Inflammatory macrophage treated with lipopolysaccharide for 4 hours (primary cell): Measurements from ENCODE around the gene SNAP25.

Experiments
- DNase-seq: peaks from one replicate; pipeline ENCODE4 v3.0.0-alpha.2; 2020

The SNAP25 gene

DNA sequence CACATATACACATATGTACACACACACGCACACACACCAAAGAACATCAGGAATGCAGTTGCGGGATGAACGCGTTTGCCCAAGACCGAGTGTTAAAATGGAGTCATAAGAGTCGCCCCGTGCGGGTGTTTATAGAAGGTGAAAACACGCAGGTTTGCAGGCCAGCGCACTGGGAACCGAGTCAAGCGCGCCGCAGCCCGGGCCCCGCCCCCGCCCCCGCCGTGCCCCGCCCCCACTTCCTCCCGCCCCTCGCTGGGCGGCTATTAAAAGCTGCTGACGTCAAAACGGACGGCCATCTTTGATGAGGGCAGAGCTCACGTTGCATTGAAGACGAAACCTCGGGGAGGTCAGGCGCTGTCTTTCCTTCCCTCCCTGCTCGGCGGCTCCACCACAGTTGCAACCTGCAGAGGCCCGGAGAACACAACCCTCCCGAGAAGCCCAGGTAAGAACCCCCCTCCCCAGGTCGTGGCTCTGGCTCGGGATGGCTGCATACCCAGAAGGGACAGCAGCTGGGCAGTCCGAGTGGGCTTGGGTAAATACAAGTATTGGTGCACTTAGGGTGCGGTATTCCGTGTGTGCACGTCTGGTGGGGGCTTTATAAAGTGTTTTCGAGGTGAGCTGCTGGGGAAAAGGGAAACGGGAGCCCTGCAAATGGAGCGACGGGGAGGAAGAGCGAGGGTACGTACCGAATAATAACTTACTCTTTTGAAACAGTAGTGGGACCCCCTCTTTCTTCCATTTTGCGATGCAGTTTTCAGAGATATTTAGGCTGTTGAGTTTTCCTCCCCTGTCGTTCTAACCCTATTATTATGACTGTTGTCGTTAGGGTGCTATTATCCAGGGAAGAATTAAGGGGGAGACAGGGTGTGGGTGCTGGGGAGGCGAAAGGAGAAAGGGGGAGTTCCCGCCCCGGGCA is at the start of gene SNAP25:
TSS of gene SNAP25 (plus strand) at position 295 of the 916 bp plus-strand sequence. CDS start 56,662 bp downstream, outside the sequence.
- DNase-seq, result peak; percentile 43

DNA sequence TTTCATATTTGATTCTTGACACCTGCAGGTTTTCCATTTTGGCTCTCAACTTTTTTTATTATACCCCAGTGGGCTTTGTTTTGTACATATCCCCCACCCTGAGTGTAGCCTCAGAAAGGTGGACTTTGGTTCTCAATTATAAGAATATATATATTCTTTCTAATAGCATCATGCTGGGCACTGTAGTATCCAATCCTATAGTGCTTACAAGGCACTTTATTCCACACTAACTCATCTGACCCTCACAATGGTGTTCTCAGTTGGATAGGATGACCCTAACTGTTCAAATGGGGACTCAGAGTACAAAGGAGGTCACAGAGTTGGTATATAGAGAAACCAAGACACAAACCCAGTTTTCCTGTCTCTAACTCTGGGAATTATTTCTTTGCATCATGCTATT is 48.9 kb upstream of the SNAP25 start:
- no peak for DNase-seq

DNA sequence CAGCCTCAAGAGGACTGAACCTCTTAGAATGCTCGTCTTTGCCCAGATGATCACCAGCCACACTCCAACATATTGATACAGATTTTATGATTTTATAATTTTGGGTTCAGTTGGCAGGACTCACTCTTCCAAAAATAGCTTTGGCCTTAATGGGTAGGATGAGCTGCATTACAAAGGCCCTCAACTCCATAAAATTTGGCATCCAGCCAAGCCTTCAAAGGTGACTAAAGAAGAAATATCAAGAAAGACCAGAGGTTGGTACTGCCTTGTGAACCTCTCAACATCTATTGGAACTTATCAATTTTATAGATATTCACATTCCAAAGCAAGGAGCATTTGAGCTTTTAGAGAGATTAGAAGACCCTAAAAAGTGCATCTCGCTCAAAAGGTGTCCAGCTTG is 48.4 kb upstream of the SNAP25 start:
- DNase-seq, result no peak

DNA sequence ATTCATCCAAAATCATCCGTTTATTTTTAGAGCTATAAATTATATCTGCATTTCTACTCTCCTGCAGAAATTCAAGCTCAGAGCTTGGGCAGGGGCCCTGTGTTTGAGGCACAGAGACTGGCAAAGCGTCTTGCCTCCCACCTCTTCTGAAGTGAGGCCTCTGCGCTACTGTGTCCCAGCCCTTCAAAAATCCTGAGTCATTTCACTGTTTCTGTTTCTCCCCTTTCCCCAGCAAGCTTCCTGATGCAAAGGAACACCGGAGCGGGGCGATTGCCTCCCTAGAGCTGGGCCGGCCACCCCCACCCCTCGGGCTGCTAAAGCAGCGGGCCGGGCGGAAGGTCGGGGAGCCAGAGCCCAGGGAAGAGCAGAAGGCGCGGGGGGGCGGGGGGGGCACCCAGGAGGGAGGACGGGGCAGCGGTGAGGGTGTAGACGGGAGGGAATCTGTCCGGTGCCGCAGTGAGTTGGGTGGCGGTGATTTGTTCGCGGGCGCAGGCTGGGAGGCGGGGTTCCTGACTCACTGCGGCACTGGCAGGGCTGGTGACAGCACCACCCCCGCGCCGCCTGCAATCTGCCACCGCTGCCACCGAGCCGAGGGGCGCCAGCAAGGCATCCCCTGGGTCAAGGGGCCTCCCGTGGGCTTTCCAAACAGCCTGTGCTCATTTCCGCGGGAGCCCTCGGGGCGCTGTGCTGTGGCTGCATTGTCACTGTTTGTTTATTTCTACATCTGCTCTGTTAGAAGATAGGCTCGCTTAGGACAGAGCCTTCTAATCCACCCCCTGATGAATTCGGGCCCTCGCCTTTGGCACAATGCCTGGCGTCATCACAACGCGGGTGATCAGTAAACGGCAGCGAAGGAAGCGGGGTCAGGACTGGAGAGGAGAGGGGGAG is 46.5 kb upstream of the SNAP25 start:
- DNase-seq, result peak; percentile 54

DNA sequence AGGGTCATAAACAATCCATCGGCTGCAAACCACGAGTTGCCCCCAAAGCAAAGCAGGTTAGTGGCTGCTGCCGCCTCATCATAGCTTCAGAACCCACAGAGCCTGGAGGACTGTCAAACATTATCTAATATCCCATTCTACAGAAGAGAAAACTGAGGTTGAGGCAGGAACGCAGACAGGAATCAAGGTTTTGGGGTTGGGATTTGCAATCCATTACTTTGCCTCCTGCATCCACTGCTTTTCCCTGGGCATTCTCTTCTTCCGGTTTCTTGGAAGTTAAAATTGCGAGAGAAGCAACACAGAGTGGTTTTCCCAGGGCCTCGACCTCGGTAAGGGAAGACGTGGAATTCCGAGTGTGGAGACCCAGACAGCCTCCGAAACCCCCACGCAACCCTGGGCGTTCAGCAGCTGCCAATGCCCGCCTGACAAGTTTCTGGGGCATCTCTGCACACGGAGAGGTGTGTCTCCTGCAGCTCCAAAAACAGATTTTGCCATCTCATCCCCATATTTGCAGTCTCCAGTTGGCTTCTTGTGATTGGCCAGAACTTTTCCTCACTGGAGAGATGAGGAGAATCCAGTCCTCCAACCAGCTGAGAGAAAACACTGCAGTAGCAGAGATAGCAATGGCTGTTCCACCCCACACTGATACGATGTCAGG is 45.5 kb upstream of the SNAP25 start:
- DNase-seq, result no peak

DNA sequence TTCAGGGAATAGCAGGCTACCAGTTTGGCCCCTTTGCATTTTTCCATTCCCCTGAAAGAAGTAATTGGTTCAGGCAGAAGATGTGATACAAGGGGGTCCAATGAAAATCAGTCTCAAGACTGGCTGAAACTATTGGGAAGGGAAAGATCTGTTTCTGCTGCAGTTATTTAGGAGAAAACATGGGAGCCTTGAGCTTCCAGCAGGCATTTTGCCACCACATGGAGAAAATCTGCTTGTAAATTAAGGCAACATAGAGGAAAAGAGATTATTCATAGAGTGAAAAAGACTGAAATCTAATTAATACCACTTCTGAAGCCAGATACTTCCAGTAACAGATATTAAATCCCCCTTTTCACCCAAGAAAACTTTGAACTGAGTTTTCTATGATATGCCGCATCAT is 44.2 kb upstream of the SNAP25 start:
- DNase-seq, result no peak

DNA sequence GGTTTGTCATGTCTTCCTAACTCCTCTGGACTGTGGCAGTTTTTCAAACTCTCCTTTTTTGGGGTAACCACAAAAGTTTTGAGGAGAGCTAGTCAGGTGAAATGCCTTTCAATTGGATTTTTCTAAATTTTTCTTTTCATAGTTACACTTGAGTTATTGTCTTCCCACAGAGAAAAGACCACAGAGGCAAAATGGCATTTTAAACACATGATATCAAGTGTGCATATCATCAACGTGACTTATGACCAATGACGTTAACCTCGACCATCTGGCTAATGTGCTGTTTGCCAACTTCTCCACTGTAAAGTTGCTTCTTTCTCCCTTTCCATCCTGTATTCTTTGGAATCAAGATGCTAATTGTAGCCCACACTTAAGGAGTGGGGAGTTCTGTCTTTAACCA is 41.3 kb upstream of the SNAP25 start:
- DNase-seq, result no peak

DNA sequence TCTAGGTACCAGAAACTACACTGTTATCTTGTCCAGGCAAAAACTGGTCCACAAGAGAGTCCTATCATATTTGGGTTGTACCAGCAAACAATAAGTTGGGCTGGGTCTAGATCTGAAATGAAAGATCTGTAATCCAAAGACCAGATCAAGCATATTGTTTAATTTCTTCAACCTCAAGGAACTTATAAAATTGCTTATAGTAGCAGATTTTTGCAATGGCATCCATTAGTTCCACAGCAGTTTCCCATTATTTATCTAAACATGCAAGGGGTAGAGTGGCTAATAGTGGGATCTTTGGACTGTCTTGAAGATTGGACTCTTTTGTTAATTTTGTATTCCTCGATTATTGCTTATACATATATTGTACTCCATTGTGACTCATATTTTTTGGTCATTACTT is 40.5 kb upstream of the SNAP25 start:
- DNase-seq, result no peak

DNA sequence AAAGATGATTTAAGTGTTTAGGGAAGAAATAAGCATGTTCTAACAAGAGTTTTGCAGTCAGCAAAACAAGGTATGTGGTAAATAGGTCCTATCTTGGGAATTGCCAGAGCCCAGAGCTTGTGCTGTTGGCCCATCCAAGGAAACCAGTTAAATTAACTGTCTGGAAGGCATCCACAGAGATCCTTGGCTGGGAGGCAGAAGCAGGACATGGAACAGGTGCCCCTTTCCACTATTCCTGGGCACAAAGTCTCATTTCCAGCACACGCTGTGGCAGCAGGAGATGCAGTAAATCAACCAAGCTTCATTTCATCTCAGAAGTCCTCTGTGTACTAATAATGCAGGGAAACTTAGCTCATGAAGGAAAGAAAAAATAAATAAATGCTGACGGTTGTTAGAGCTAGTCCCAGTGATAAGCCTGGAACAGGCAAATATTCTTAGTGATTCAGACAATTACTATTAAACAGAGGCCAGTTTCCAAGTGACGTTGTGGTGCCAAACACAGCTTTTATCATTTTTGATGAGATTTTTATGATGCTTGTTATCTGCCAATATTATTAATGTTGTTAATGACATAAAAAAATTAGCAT is 39.8 kb upstream of the SNAP25 start:
- DNase-seq, result no peak

DNA sequence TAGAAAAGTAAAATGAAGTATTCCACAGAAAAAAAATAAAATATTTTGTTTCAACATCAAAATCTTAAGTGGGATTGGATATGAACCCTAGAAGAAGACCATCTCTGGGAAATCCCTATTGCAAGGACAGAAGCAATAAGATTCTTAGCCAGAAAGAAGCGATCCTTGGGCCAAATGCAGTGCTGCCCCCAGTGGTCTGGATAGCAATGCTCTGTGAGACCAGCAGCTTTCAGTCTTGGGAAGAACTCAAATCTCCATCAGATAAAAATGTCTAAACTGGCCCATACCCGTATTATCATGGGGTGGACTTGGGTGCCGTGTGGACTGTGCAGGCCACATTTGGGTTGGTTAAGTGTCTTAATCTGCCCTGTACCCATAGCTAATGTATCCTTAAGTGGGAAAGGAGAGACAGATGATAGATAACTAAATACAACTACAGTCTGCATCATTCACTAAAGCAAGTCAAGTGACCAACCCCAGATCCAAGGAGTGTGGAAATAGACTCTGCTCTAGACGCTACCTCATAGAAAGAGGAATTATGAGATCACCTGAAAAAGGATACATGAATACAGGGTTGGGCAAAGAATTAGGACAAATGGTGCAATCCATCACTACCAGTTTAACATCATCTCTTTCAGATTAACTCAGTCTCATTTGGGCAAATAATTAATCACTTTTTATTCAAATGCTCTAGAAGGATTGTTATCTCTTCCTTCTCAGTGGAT is 38.9 kb upstream of the SNAP25 start:
- no peak for DNase-seq

DNA sequence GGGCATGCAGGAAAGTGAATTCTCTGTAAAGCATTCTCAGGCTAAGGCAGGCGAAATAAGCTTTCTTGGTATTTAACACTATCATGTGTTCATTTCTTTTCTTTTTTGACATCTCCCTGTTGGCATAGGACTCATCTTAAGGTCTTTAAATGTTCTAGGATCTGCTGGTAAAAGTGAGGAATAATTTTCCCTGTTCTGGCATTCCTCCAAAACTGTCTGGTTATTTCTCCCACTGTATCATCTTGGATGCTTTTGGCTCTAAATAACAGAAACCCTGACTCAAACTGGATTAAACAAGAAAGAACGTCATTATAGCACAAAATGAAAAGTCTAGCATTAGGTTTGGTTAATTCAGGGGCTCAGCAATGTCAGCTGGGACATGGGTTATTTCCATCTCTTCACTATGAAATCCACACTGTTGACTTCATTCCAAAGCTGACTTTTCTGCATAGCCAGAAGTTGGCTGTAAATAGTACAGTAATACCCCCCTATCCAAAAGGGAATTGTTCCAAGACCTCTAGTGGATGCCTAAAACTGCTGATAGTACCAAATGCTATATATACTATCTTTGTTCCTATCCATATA is 37.9 kb upstream of the SNAP25 start:
- no peak for DNase-seq

DNA sequence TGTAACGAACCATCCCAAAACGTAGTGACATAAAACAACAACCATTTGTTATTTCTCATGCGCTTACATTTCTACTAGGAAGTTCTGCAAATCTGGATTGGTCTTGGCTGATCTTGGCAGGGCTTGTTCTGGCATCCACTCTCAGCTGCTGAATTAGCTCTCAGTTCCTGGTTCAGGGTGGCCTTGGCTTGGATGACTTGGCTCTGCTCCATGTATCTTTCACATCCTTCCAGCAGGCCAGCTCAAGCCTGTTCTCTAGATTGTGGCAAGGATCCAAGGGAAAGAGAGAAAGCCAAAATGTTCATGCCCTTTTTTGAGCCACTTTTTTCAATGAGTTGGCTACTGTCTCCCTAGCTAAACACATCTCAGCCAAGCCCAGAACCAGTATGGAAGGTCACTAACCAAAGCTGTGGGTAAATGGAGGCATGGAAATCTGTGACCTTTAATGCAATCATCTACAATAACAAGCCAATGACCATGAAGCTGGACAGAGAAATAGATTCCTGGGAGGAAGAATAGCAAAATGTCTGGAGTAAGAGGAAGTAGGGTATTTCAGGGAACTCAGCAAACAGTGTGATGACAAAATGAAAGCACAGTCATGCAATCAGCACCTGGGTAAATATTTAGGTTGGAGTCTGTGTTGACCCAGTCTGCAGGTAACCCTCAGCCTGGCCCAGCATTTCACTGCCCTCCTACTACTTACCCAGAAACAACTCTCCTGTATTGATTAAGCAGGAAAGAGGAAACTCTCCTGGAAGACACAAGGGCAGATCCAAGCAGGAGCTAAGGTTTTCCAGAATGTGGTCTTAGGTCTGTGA is 32.7 kb upstream of the SNAP25 start:
- no peak for DNase-seq

DNA sequence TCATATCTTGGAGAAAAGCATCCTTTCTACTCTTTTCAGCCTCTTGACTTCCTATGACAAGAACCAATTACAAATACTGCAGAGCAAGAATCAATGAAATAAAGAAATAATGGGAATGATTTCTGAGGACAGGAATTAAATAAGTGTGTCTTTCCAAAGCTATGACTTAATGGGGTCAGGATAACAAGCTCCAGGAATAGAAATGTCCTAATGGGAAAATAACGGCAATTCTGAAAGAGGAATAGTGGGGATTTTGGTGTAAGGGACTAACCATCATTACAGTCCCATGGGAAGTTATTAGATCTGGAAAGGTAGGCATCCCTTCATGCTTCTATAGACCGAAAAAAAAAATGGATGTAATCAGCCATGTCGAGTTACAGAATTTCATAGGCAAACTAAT is 28.2 kb upstream of the SNAP25 start:
- no peak for DNase-seq

DNA sequence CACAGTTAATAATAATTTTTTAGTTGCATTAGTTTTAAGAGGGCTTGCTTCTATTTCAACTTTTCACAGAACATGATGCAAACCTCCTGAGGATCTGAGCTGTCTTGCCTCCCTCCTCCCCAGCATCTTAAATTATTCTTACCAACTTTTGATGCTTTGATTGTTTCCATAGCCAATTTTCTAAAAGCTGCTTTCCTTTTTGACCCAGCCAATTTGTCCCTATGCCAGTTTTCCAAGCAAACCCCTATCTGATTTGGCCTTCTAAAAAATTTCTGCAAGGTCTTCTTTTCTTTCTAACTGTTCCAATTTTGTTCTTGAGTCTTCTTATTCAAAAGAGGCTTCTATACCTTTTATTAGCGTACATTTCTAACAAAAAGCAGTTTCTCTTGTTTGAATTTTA is 26.5 kb upstream of the SNAP25 start:
- no peak for DNase-seq

DNA sequence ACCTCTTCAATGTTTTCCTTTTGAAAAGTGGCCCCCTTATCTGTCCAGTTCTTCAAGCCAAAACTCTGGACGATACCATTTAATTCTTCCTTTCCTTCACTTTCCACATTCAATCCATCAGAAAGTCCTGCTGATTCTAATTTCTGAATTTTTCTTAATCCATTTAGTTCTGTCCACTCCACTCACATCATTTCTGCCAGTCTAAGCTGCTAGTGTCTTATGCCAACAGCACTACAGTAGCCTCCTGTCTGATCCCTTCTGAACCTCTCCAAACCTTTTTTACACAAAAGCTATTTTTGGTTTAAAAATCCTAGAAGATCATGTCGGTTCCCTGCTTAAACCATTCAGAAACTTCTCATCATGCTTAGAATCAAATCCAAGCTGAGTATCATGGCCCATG is 24.5 kb upstream of the SNAP25 start:
- no peak for DNase-seq

DNA sequence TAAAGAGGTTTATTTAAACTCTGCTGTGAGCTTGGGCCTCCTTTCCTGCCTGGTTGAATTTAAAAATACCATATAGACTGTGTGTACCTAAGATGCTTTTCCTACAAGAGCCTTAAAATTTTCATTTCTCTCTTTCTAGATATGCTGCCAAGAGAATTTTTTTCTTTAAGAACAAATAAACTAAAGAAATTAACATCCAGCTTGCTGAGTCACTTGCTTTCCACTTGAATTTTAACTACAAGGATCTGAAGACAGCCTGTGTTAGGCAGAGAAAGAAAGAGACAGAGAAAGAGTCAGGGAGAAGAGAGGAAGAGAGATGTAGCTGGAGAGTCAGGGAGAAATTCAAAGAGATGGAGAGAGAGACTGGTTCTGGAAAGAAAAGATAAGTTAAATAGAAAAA is 18.3 kb upstream of the SNAP25 start:
- no peak for DNase-seq

DNA sequence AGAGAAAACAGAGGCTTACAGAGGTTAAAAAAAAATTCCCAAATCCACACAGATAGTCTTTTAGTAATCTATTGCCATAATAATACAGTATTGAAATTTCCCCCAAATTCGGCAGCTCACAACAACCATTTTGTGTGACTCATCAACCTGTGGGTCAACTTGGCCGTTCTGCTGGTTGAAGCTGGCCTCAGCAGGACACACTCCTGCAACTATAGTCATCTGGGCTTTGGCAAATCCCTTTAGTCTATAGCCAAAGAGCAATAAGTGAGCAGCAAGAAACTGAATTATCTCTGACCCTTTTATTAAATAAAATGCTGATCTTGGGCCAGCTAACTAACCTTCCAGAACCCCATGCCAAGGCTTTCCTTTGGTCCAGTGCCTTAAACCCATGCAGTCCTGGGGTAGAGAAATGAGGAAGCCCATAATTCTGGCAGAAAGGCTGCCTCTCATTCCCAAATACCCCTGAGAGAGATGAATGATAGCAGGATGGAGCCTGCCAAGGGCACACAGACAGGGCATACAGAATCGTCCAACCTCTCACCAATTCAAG is 17.2 kb upstream of the SNAP25 start:
- no peak for DNase-seq

DNA sequence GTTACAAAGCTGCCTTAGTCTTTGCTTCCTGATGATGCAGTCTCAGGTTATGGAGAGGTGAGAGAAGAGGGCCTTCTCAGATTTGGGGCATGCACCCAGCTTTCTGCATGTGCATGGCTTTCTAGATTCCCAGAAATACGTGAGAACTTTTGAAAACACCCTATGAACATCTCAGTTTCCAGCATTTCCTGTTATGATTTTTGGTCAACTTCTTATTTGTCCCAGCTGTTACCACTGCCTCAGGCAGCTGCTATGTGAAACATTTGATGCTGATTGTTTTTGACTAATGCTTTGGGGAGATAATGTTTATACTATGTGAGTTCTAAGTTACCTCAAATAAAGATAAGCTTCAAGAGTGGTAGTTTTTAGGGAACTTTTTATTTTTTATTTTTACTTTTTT is 9.5 kb upstream of the SNAP25 start:
- no peak for DNase-seq

DNA sequence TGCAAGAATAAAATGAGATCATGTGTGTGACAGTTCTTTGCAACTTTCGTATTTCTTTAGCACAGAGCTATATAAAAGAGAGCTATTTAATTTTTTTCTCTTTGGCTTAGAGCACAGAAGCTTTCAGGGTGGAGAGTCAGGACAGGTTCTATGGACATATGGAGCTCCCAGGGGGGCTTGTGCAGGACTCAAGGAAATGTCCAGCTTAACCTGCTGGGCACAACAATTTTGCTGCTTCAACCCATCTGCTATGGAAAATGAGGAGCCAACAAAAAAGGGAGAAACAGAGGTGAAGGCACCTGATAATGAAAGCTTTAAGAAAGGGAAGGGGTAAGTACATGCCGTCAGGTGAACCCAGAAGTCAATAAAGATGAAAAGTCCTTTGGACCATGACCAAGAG is 5.1 kb upstream of the SNAP25 start:
- DNase-seq, result no peak

DNA sequence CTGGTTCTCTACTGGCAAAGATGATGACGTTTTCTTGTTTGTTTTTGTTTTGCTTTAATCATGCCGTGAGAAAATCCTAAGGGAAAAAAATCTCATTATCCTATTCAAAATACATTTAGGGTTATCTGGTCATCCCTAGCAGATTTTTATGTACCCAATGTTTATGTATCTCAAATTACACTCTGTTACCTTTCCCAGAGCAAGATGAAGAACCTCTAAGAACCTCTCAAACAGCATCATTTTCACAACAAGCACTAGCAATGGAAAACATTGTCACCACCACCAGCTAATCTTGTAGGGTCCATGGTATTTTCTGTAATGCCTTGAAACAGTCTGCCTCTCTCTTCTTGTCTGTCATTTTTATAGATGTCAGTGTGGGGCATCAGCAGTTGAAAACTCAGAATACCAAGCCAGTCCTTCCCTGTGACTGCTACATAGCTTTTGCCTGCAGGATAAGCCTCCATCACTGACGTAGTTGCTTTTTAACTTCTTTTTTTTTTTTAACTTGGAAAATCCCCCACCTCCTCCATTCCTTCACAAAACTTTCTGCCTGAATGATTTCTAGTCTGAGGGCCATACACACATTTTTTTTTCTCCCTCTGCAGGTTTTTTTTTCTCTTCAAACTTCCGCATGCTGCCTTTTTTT is 2.4 kb upstream of the SNAP25 start:
- DNase-seq, result no peak
